H1 (cell line): Measurements from ENCODE around the gene DDX51. TPM values are rescaled to one million over a fixed set of nuclear protein-coding genes. Genes with fewer than 3 reads are reported as not detected.

ENCODE experiments used
- POLR2AphosphoS5 ChIP-seq: IDR thresholded peaks from 2 replicates; pipeline ENCODE4 v1.6.1; 2011; ENCODE audit warnings: low read depth, low read length
- polyA plus RNA-seq, 7 experiments: library from polyadenylated mRNA; depleted of rRNA in 3 of 7; stranded (reverse) in 5 of 7; unstranded in 2 of 7; fragments of >200 nt in 5 of 7; fragments of 200-250 nt in 2 of 7; gene quantifications; 1 replicate in 5 of 7; 2 replicates in 1 of 7; 4 replicates in 1 of 7; pipeline versions ENCODE4 v1.2.1 to v1.2.3, GENCODE V29; 2011 to 2013; ENCODE audit warnings: missing spikeins in 2 of 7, mixed read lengths in 2 of 7
- total RNA-seq: library from RNA; stranded (reverse); fragmentation: NEBNext Ultra II Directional; extraction: Animal tissue kit (Norgen Biotek cat#: 25700); gene quantifications from 2 replicates; pipeline ENCODE4 v1.2.1, GENCODE V29; 2021

Gene DDX51
- total and polyA plus RNA-seq, 2 of the 8 experiments (the other 6 are each of a cell fraction or from before 2014, with no cell fraction given), result 11.2 to 24.4 TPM

DNA sequence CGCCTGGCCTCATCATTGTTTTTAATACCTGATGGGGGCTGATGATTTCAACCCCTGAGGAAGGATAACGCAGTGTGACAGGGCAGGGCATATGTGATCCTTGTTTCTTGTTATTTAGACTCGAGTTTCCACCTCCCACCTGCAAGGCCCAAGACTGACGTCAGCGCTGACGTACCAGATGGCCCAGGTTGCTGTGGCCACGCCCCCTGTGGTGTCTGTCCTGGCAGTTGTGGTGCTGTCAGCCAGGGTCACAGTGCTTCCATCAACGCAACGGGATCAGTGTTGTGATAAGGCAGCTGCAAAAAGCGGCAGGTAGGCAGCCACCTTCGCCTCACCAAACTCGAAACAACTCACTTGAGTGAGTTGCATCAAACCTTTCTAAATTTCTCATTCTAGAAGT is 18.4 kb downstream of the DDX51 start (continued):
- TF ChIP-seq POLR2AphosphoS5, result no peak
